PC-9 (cell line): ENCODE measurements around the gene WDR43.

Experiments
- EZH2 ChIP-seq: fragments of 200-600 bp; sonication (generic); IDR thresholded peaks from 2 replicates; pipeline ENCODE4 v1.8.0; 2017; ENCODE audit warnings: antibody characterized with exemption, low read depth
- TF ChIP-seq, protein P1 (sequence below): fragments of 200-600 bp; sonication (generic); conservative IDR thresholded peaks from 2 replicates; pipeline ENCODE4 v1.6.1; 2017; ENCODE audit warnings: mixed run types, antibody characterized with exemption, mild to moderate bottlenecking, moderate library complexity

DNA sequence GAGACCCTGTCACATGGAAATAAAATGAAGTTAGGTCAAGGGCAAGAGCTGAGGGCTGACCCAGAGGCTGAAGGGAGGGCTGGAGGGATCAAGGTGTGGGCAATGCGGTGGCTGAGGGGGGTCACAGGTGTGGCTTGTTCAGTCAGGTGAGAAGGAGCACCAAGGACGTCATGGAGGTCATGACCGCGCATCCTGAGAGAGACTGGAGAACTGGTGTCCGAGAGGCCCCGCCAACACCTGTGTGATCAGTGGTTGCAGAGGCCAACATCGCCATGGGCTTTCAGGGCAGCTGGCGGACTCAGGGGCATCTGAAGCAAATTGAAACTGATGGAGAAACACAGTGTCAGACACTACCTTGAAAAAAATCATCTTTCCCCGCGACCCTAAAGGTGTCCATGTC, 99.6 kb downstream of the WDR43 start:
- TF ChIP-seq, protein P1, sequence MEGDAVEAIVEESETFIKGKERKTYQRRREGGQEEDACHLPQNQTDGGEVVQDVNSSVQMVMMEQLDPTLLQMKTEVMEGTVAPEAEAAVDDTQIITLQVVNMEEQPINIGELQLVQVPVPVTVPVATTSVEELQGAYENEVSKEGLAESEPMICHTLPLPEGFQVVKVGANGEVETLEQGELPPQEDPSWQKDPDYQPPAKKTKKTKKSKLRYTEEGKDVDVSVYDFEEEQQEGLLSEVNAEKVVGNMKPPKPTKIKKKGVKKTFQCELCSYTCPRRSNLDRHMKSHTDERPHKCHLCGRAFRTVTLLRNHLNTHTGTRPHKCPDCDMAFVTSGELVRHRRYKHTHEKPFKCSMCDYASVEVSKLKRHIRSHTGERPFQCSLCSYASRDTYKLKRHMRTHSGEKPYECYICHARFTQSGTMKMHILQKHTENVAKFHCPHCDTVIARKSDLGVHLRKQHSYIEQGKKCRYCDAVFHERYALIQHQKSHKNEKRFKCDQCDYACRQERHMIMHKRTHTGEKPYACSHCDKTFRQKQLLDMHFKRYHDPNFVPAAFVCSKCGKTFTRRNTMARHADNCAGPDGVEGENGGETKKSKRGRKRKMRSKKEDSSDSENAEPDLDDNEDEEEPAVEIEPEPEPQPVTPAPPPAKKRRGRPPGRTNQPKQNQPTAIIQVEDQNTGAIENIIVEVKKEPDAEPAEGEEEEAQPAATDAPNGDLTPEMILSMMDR = no peak
- TF ChIP-seq EZH2 = no peak
